CD4-positive, CD25-positive, alpha-beta regulatory T cell (primary cell): ENCODE data around the gene EPB41L4B. TPM values are rescaled to one million over a fixed set of nuclear protein-coding genes. Genes with fewer than 3 reads are reported as not detected.

Source experiments
- ATAC-seq, 2 donors: fragments of 150-1000 bp; cut with Tn5 transposase; one replicate each; pipeline ENCODE4 v1.10.0; 2021; ENCODE audit warnings: low read depth in 2 of 2, moderate number of reproducible peaks in 2 of 2, moderate library complexity in 1 of 2
- DNase-seq, 3 donors: peaks; one replicate each; pipeline versions ENCODE4 v3.0.0 to v3.0.0-alpha.2; 2012 to 2022; ENCODE audit warnings: mixed read lengths in 1 of 3
- H3K27ac ChIP-seq: one replicate; pipeline ENCODE4 v1.7.0; 2013; ENCODE audit warnings: mild to moderate bottlenecking, low read length; ENCODE audit not compliant: insufficient read depth, poor library complexity, severe bottlenecking
- H3K27me3 ChIP-seq: one replicate; pipeline ENCODE4 v1.7.0; 2013; ENCODE audit warnings: low read length; ENCODE audit not compliant: control insufficient read depth, insufficient read depth
- H3K36me3 ChIP-seq: one replicate; pipeline ENCODE4 v1.7.0; 2013; ENCODE audit warnings: mild to moderate bottlenecking, low read length, moderate library complexity; ENCODE audit not compliant: control insufficient read depth, insufficient read depth
- H3K4me1 ChIP-seq: 2 replicates; pipeline ENCODE4 v1.7.0; 2013; ENCODE audit warnings: mild to moderate bottlenecking, low read length; ENCODE audit not compliant: insufficient read depth, control insufficient read depth, poor library complexity, severe bottlenecking
- H3K4me3 ChIP-seq: one replicate; pipeline ENCODE4 v1.7.0; 2013; ENCODE audit warnings: low read depth, mild to moderate bottlenecking, low read length, moderate library complexity
- H3K9me3 ChIP-seq, 2 experiments: 1 replicate in 1 of 2; 2 replicates in 1 of 2; pipeline ENCODE4 v1.7.0; 2013; ENCODE audit warnings: low read length in 2 of 2, mild to moderate bottlenecking in 1 of 2, moderate library complexity in 1 of 2; ENCODE audit not compliant: control insufficient read depth in 2 of 2
- H3K27ac Mint-ChIP-seq, 3 donors: one replicate each; pipeline ENCODE4 v1.8.0; 2020 to 2022; ENCODE audit warnings: mild to moderate bottlenecking in 3 of 3, mixed read lengths in 3 of 3, moderate library complexity in 2 of 3
- H3K27me3 Mint-ChIP-seq: one replicate; pipeline ENCODE4 v1.8.0; 2022; ENCODE audit warnings: mild to moderate bottlenecking, mixed read lengths
- H3K36me3 Mint-ChIP-seq: one replicate; pipeline ENCODE4 v1.8.0; 2020; ENCODE audit warnings: mixed read lengths
- H3K4me1 Mint-ChIP-seq, 4 donors: one replicate each; pipeline ENCODE4 v1.8.0; 2020 to 2022; ENCODE audit warnings: mixed read lengths in 4 of 4, mild to moderate bottlenecking in 1 of 4
- H3K4me3 Mint-ChIP-seq, 4 donors: one replicate each; pipeline ENCODE4 v1.8.0; 2020 to 2022; ENCODE audit warnings: mild to moderate bottlenecking in 4 of 4, mixed read lengths in 4 of 4, moderate library complexity in 3 of 4
- H3K9me3 Mint-ChIP-seq, 7 donors: one replicate each; pipeline ENCODE4 v1.8.0; 2020 to 2022; ENCODE audit warnings: mixed read lengths in 7 of 7, mild to moderate bottlenecking in 3 of 7, moderate library complexity in 2 of 7
- polyA plus RNA-seq, 4 donors: library from polyadenylated mRNA; unstranded; fragments of 300-500 nt; fragmentation: Illumina TruSeq; gene quantifications; one replicate each; pipeline ENCODE4 v1.2.3, GENCODE V29; 2021
- total RNA-seq: library from RNA; stranded (reverse); gene quantifications from one replicate; pipeline ENCODE4 v1.2.3, GENCODE V29; 2022

The EPB41L4B gene
- total and polyA plus RNA-seq, 5 donors from 2014 or later: not detected

DNA sequence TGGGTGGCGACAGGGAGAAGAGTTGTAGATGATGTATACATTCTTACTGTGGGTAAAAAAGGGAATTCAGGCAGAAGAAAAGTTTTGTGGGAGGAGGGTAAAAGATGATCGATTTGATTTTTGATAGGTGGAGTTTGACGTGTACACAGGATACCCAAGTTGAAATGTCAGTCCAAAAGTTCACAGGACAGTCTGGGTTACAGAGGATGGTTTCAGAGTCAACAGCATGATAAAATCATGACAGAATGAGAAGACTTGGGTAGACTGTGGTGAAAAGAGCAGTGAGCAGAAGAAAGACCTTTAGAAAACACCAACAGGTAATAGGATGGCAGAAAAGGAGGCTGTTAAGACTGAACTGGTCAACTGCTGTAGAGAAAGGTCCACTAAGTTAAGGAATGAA lies 81.6 kb downstream of the EPB41L4B start:
- Mint-ChIP-seq H3K27me3 (peaks cover 14% of the 10 kb centered on the region), H3K27ac (no peak overlapping the region), H3K4me3 (no peak overlapping the region), H3K4me1 (no peaks in the 10 kb centered on the region), H3K9me3 (peaks cover 0 to 3% (median 0%) of the 10 kb centered on the region in 7 donors), H3K36me3 (no peaks in the 10 kb centered on the region)
- H3K9me3 ChIP-seq: no peaks in the 10 kb centered on the region
- no peak for ATAC-seq
- no peaks in the 10 kb centered on the region for H3K36me3 ChIP-seq
- no peak overlapping the region for H3K4me3 ChIP-seq
- H3K4me1 ChIP-seq: no peaks in the 10 kb centered on the region
- no peak overlapping the region for H3K27ac ChIP-seq
- no peak for DNase-seq
- peaks cover 9% of the 10 kb centered on the region for H3K27me3 ChIP-seq

DNA sequence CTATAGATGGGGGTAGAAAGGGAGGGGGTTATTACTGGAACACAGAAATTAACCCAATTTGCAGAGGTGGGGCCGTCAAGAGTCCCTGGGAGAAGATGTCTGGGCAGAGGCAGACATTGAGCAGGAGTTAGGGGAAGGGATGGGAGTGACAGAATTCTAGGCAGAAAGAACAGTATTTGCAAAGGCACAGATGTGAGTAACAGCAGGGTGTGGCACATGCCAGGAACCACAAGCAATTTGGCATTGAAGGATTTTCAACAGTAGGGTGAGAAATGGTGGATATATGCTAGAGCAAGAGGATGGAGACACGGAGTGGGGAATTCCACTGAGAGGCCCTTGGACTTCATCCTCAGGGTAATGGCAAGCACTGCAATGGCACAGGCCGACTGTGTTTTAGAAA lies 82.2 kb downstream of the EPB41L4B start:
- no peak overlapping the region for H3K27ac ChIP-seq
- H3K4me3 ChIP-seq: no peak overlapping the region
- no peaks in the 10 kb centered on the region for H3K4me1 ChIP-seq
- ATAC-seq: no peak
- H3K27me3 ChIP-seq: peaks cover 12% of the 10 kb centered on the region
- no peaks in the 10 kb centered on the region for H3K36me3 ChIP-seq
- Mint-ChIP-seq H3K27ac (no peak overlapping the region), H3K4me1 (no peaks in the 10 kb centered on the region), H3K27me3 (peaks cover 14% of the 10 kb centered on the region), H3K9me3 (peaks cover 0 to 3% (median 0%) of the 10 kb centered on the region in 7 donors), H3K36me3 (no peaks in the 10 kb centered on the region), H3K4me3 (no peak overlapping the region)
- DNase-seq: no peak
- H3K9me3 ChIP-seq: no peaks in the 10 kb centered on the region

DNA sequence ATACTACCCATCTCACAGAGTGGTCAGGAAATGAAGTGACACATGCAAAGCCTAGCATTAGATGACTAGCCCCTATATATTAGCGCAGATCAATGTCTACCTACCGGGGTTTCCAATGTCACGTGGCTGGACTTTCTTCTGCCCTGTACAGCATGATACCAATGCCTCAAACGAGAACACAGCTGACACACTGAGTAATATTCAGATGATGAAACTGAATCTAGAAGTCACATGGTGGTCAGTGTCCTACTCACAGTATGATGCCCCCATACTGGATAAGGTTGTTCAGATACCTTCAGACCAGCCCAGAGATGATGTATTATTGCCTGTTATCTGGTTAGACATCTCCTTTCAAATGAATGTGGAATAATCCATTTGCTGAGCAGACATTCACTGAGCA lies 82.7 kb downstream of the EPB41L4B start:
- Mint-ChIP-seq H3K9me3 (peaks cover 0 to 3% (median 0%) of the 10 kb centered on the region in 7 donors), H3K4me3 (no peak overlapping the region), H3K27ac (no peak overlapping the region), H3K27me3 (peaks cover 14% of the 10 kb centered on the region), H3K4me1 (no peaks in the 10 kb centered on the region), H3K36me3 (no peaks in the 10 kb centered on the region)
- Histone ChIP-seq H3K36me3 (no peaks in the 10 kb centered on the region), H3K27me3 (peaks cover 12% of the 10 kb centered on the region), H3K4me1 (no peaks in the 10 kb centered on the region), H3K9me3 (no peaks in the 10 kb centered on the region), H3K4me3 (no peak overlapping the region), H3K27ac (no peak overlapping the region)
- DNase-seq (no peak), ATAC-seq (no peak)

- peaks cover 40% of the 10 kb centered on the region for H3K27me3 Mint-ChIP-seq
- no peaks in the 10 kb centered on the region for H3K36me3 Mint-ChIP-seq
- H3K27me3 ChIP-seq: peaks cover 10% of the 10 kb centered on the region
- H3K9me3 ChIP-seq: no peaks in the 10 kb centered on the region
- ATAC-seq: no peak
- H3K4me1 ChIP-seq: no peaks in the 10 kb centered on the region
- no peak overlapping the region for H3K4me3 ChIP-seq
- H3K9me3 Mint-ChIP-seq: peaks cover 0 to 1% (median 0%) of the 10 kb centered on the region in 7 donors
- H3K4me3 Mint-ChIP-seq: no peak overlapping the region
- DNase-seq: no peak
- no peaks in the 10 kb centered on the region for H3K36me3 ChIP-seq
- H3K27ac Mint-ChIP-seq: no peak overlapping the region
- no peak overlapping the region for H3K27ac ChIP-seq
- H3K4me1 Mint-ChIP-seq: no peaks in the 10 kb centered on the region
These were observed 88.2 kb downstream of the EPB41L4B start for GRCh38 chr9:109232449-109233237.

DNA sequence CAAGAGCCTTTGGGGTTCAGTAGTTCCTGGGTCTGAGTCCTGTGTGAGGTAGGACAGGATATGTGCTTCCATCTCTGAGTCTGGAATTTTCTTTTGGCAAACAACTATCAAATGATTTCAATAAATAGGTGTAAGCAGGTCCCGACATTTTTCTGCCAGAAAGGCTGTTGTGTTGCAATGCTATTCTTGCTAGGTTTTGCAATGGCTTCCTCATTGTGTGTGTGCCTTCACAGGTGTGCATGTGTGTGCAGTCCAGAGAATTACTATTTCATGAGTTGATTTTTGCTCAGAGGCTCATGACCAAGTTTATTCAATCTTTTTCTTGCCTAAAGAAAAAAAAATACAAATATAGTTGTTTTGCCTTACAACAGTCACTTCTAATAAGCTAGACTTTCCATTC lies 89.3 kb downstream of the EPB41L4B start:
- DNase-seq (no peak), ATAC-seq (no peak)
- Histone ChIP-seq H3K4me3 (no peak overlapping the region), H3K27me3 (peaks cover 10% of the 10 kb centered on the region), H3K36me3 (no peaks in the 10 kb centered on the region), H3K9me3 (no peaks in the 10 kb centered on the region), H3K27ac (no peak overlapping the region), H3K4me1 (no peaks in the 10 kb centered on the region)
- Mint-ChIP-seq H3K36me3 (no peaks in the 10 kb centered on the region), H3K4me3 (no peak overlapping the region), H3K27ac (no peak overlapping the region), H3K4me1 (no peaks in the 10 kb centered on the region), H3K27me3 (peaks cover 34% of the 10 kb centered on the region), H3K9me3 (no peaks in the 10 kb centered on the region)

DNA sequence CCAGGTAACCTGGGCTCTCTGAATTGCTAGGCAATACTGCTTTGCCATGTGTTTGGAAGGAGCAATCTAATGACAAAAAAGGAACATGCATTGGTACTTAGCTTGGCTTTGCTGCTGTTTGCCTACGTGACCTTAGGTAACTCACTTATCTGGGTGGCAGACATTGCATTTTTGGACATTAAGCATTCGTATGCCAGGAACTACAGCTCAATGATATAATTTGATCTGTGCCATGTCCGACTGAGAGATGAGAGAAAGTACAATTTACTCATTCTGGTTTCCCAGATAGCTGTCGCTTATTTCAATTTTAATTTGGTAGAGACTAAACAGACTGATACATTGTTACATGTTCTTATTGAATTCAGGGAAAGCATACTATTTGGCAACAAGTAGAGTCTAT lies 90.6 kb downstream of the EPB41L4B start:
- no peak overlapping the region for H3K4me3 ChIP-seq
- ATAC-seq (no peak), DNase-seq (no peak)
- H3K36me3 Mint-ChIP-seq: no peaks in the 10 kb centered on the region
- no peak overlapping the region for H3K27ac Mint-ChIP-seq
- no peak overlapping the region for H3K27ac ChIP-seq
- H3K4me1 ChIP-seq: no peaks in the 10 kb centered on the region
- peaks cover 34% of the 10 kb centered on the region for H3K27me3 Mint-ChIP-seq
- peaks cover 12% of the 10 kb centered on the region for H3K27me3 ChIP-seq
- H3K4me3 Mint-ChIP-seq: no peak overlapping the region
- no peaks in the 10 kb centered on the region for H3K4me1 Mint-ChIP-seq
- no peaks in the 10 kb centered on the region for H3K9me3 ChIP-seq
- no peaks in the 10 kb centered on the region for H3K36me3 ChIP-seq
- H3K9me3 Mint-ChIP-seq: no peaks in the 10 kb centered on the region

DNA sequence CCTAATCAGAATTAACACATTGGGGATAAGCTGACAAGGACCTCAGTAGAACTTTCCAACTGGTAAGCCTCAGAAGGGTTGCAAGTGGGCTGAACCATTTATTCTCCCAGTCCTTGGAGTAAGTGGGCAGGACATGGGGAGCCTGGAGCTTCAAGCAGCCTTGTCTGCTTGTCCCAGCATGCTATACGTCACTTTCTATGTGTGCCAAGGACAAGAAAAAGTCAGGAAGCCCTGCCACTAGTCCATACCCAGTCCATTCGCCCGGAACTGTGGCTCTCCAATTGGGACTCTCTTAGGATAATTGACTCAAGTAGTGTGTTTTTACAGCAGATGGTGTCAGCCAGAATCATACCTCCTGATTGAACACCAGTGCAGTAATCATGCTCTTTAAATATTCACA lies 91.2 kb downstream of the EPB41L4B start:
- Histone ChIP-seq H3K9me3 (no peaks in the 10 kb centered on the region), H3K4me3 (no peak overlapping the region), H3K4me1 (no peaks in the 10 kb centered on the region), H3K36me3 (no peaks in the 10 kb centered on the region), H3K27ac (no peak overlapping the region), H3K27me3 (peaks cover 12% of the 10 kb centered on the region)
- Mint-ChIP-seq H3K9me3 (no peaks in the 10 kb centered on the region), H3K4me1 (no peaks in the 10 kb centered on the region), H3K36me3 (no peaks in the 10 kb centered on the region), H3K27ac (no peak overlapping the region), H3K4me3 (no peak overlapping the region), H3K27me3 (peaks cover 34% of the 10 kb centered on the region)
- DNase-seq (no peak), ATAC-seq (no peak)

DNA sequence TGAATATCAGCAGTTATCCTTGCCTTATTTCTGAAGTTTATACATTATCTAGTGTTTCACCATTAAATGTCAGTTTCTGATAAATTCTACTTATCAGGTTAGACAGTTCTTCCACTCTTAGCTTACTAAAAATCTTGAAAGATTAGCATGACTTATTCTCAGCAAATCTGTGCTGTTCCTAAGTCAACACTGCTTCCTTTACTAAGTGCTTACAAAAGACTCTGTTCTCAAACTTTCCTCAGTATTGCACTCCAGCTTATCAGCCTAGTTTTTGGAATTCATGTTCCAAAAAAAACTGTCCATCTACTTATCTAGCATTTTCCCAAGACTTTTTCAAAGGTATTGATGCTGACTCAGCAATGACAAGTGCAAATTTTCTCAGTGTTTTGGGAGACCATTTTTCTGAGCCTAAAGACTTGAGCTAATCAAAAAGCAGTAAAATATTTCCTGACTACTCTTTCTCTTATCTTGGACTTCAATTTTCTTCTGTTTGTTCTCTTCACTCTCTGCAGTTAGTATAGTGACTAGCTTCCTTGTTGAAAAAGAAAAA lies 92.7 kb downstream of the EPB41L4B start:
- Mint-ChIP-seq H3K4me1 (no peaks in the 10 kb centered on the region), H3K27me3 (peaks cover 26% of the 10 kb centered on the region), H3K9me3 (no peaks in the 10 kb centered on the region), H3K27ac (no peak overlapping the region), H3K4me3 (no peak overlapping the region), H3K36me3 (no peaks in the 10 kb centered on the region)
- Histone ChIP-seq H3K27ac (no peak overlapping the region), H3K4me1 (no peaks in the 10 kb centered on the region), H3K36me3 (no peaks in the 10 kb centered on the region), H3K27me3 (peaks cover 9% of the 10 kb centered on the region), H3K9me3 (no peaks in the 10 kb centered on the region), H3K4me3 (no peak overlapping the region)
- no peak for DNase-seq
- no peak for ATAC-seq
